Measurements from ENCODE around the gene RAB6B.

DNA sequence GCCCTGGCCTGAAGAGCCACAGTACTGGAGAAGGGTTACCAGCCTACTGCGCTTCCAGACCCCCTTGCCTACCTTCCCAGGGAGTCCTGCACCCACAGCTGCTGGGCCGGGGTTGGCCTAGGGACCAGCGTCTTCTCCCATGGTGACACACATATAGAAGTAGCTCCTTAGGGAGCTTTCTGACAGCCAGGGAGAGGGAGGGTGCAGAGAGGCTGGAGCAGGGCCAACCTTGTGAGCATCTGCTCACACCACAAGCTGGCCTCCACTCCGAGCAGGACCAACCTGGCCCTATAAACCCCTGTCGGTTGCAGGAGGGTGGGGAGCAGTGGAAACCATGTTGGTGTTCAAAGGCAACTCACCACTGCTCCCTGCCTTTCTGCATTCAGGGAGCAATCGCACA lies 54.9 kb downstream of the RAB6B start:
- no peak for TF ChIP-seq POLR2A (IDR thresholded peaks at IDR 0.05)
- TF ChIP-seq, protein P1, sequence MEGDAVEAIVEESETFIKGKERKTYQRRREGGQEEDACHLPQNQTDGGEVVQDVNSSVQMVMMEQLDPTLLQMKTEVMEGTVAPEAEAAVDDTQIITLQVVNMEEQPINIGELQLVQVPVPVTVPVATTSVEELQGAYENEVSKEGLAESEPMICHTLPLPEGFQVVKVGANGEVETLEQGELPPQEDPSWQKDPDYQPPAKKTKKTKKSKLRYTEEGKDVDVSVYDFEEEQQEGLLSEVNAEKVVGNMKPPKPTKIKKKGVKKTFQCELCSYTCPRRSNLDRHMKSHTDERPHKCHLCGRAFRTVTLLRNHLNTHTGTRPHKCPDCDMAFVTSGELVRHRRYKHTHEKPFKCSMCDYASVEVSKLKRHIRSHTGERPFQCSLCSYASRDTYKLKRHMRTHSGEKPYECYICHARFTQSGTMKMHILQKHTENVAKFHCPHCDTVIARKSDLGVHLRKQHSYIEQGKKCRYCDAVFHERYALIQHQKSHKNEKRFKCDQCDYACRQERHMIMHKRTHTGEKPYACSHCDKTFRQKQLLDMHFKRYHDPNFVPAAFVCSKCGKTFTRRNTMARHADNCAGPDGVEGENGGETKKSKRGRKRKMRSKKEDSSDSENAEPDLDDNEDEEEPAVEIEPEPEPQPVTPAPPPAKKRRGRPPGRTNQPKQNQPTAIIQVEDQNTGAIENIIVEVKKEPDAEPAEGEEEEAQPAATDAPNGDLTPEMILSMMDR (IDR thresholded peaks at IDR 0.05) = no peak
- TF ChIP-seq POLR2AphosphoS5 (IDR thresholded peaks at IDR 0.05) = no peak

Data from breast epithelium (tissue), 3 donors.